GM21737 (cell line): ENCODE data around the gene ICAM3.
"Not testable (repeated sequence)": the region's sequence is repeated elsewhere in the genome, so short reads cannot be mapped to it uniquely, and the experiment has no call there.

Experiments
- ATAC-seq: cut with Tn5 transposase; IDR thresholded peaks from one replicate; pipeline ENCODE4 v1.9.1; 2021; ENCODE audit warnings: mild to moderate bottlenecking, moderate library complexity; ENCODE audit not compliant: unreplicated experiment

Gene ICAM3, protein sequence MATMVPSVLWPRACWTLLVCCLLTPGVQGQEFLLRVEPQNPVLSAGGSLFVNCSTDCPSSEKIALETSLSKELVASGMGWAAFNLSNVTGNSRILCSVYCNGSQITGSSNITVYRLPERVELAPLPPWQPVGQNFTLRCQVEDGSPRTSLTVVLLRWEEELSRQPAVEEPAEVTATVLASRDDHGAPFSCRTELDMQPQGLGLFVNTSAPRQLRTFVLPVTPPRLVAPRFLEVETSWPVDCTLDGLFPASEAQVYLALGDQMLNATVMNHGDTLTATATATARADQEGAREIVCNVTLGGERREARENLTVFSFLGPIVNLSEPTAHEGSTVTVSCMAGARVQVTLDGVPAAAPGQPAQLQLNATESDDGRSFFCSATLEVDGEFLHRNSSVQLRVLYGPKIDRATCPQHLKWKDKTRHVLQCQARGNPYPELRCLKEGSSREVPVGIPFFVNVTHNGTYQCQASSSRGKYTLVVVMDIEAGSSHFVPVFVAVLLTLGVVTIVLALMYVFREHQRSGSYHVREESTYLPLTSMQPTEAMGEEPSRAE

DNA sequence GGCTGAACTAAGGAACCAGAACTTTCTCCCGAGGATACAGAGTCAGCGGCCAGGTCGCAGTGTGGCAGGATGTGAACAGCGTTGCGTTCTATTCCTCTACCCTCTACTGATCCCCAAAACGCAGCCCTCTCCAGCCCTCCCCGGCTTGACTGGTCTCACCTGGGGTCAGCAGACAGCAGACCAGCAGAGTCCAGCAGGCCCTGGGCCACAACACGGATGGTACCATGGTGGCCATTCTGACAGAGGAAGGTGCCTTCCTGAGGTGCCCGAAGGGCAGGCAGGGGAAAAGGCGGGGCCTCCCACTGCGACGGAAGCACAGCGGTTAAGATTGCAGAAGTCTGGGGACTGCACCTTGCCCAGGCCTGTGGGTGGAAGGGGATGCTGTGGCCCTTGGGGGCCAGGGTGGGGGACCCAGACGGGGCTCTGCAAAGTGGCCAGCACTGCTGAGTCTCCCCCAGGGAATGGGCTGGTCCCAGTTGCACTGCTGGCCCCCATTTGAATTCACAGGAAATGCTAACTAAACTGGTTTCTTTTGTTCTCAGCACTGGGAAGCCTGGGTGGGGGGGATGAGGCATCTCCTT lies at the start of gene ICAM3:
Gene ICAM3, minus strand, starts transcription at position 245 of the 581 bp plus-strand sequence. Its CDS starts 10 bp downstream, at position 235.
- peak; percentile 72 for ATAC-seq

DNA sequence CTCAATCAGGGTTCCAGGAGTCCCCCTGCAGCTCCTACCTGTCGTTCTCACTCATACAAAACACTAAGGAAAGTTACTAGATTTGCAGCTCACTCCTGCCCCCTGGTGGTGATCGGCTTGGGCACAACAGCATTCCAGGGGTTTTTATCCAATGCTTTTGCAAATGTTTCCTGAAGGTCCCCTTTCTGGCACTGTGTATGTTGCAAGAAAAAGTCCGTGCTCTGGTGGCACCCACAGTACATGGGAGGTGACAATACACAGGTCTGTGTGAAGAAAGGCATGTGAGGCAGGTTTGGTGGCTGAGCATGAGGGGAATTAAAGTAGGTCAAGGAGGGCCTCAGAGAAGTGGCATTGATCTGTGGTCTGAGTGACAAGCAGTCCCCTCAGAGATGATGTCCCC lies 49.5 kb upstream of the ICAM3 start:
- ATAC-seq: no peak

DNA sequence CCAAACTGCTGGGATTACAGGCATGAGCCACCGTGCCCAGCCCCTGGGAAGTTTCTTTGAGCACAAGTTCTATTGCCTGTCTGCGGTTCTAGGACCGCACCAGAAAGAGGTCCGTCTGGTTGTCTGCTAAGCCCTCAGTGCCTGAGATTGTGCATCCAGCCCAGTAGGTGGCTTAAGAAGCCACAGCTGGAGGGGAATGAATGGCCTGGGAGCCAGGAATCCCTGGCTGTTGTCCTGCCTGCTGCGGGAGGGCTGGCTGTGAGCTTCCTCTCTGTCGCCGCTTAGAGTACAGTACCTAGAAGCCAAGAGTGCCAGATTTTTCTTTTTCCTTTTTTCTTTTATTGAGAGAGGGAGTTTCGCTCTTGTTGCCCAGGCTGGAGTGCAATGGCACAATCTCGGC lies 45.2 kb upstream of the ICAM3 start:
- no peak for ATAC-seq

DNA sequence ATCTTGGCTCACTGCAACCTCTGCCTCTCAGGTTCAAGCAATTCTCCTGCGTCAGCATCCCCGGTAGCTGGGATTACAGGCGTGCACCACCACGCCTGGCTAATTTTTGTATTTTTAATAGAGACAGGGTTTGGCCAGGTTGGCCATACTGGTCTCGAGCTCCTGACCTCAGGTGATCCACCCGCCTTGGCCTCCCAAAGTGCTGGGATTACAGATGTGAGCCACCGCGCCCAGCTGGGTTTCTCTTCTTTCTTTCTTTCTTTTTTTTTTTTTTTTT lies 43.7 kb upstream of the ICAM3 start:
- not testable (repeated sequence) for ATAC-seq

DNA sequence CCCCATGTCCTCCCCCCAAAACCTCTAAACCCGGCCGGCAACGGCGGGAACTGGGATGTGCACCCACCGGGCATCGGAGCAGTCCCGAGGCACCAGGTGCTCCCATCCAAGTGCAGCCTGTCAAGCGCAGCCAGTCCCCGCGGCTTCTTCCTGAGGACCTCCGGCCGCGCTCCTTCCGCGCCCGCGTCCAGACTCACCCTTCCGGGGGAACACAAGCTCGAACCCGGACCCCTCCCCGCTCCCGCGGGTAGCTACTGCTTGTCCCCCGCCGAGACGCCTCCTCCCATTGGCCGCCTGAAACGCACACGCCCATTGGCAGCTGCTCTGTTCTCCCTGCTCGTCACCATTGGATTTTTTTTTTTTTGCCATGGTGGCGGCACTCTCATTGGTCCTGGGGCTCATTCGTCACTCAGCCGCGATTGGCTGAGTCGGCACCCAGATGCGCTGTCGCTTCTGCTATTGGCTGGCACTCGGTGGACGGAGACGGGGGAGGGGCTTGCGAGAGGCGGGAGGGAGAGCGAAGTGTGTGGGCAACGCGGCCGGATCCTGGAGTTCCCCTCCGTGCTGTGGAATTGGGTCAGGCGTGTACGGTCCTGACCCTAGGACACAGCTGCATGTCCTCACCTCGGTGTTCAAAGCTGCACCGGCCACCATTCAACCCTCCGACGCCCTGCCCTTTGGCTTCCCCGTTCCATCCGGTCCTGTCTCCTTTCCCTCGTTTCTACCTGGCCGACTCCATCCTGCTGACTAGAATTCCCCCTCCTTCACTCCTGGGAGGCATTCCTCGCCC lies 41.1 kb upstream of the ICAM3 start, which contains the start of gene TYK2:
Gene TYK2, minus strand, starts transcription at position 260 of the 790 bp plus-strand sequence. CDS start 2,166 bp downstream, outside the sequence.
- ATAC-seq: peak; percentile 86

DNA sequence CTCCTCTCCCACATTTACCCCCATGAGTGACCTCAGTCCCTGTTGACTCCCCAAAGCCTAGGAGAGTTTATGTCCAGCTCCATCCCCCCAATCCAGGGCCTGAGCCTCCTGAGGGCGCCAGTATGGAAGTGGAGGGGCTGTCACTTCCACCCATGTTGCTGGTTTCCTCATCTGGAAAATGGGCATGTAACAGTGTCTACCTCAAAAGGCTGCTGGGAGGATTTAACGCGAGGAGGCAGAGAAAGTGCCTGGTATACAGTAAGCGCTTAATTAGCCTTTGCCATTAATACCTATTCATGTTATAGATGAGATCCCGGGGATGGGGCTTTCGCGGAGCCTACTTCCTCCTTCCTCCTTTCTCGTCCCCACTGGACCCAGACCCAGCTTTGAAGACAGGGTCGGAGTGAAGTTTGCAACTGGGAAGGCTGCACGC lies 40.5 kb upstream of the ICAM3 start:
- ATAC-seq: no peak

DNA sequence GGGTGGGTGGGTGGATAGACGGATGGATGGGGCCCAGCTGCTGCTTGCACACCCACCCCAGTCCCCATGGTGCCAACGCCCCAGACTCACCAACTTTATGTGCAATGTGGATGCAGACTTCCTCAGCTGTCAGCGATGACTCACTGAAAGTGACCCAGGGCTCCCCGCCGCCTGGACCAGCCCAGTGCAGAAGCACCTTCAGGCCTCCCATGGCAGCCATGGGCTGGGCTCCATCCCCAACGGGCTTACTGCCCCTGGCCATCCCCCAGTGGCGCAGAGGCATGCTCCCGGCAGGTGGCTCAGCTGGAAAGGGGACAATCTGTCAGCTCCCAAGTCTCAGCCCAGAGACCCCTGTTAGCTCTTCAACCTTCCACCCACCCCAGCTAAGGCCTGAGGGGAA lies 38.7 kb upstream of the ICAM3 start:
- ATAC-seq: no peak

DNA sequence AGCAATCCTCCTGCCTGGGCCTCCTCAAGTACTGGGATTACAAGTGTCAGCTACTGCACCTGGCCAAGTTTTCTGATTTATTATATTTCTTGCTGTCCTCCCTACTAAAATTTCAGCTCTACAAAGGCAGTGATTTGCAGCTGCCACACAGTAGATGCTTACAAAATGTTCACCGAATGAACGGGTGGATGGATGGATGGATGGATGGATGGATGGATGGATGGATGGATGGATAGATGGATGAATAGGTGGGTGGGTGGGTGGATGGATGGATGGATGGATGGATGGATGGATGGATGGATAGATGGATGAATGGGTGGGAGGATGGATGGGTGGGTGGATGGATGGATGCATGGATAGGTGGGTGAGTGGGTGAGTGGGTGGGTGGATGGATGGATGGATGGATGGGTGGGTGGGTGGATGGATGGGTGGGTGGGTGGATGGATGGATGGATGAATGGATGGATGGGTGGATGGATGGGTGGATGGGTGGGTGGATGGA lies 37.8 kb upstream of the ICAM3 start:
- ATAC-seq: not testable (repeated sequence)

DNA sequence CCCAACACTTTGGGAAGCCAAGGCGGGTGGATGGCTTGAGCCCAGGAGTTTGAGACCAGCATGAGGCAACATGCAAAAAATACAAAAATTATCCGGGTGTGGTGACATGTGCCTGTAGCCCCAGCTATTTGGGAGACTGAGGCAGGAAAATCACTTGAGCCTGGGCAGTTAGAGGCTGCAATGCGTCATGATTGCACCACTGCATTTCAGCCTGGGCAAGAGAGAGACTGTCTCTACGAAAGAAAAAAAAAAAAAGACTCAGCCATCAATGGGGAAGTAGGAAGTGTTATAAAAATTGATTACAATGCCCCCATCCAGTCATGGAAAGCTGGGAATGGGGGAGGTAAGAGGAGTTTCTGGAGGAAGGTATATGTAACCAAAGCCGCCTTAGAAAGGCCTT lies 35.5 kb upstream of the ICAM3 start:
- no peak for ATAC-seq

DNA sequence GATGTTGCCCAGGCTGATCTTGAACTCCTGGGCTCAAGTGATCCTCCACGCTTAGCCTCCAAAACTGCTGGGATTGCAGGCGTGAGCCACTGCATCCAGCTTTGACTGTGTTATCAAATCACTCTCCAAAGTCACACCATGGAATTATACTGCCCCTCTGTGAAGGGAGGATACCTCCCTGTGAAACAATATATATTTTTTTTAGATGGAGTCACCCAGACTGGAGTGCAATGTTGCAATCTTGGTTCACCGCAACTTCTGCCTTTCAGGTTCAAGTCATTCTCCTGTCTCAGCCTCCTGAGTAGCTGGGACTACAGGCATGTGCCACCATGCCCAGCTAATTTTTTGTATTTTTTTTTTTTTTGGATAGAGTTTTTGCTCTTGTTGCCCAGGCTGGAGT lies 33.3 kb upstream of the ICAM3 start:
- no peak for ATAC-seq

DNA sequence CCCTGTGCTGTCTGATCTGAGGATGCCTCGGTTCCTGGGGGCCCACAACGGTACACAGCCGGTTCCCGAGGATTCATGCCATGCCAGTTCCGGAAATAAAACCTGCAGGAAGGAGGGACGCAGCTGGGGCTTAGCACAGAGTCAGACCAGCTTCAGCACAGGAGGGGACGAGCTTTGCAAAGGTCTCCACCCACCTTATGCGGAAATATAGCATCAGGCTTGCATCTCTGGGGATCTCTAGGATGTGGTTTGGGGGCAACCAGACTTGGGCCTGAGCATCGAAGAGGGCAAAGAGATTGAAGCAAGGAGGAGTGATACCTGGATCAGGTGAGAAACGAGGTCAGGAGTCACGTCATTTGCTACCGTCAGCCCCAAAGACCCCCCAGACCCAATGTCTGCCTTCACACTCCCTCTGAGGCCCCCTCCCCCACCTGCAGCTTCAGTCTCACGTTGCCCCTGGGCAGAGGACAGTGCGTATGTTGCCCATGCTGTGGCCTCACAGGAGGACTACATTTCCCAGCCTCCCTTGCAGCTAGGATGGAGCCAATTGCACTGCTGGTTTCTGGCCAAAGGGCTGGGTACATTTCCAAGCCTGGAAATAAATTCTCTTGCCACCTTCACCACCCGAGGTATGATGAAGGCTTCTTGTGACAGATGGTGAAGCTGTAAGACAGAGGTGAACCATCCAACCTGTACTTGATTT lies 28.8 kb upstream of the ICAM3 start:
- ATAC-seq: no peak

DNA sequence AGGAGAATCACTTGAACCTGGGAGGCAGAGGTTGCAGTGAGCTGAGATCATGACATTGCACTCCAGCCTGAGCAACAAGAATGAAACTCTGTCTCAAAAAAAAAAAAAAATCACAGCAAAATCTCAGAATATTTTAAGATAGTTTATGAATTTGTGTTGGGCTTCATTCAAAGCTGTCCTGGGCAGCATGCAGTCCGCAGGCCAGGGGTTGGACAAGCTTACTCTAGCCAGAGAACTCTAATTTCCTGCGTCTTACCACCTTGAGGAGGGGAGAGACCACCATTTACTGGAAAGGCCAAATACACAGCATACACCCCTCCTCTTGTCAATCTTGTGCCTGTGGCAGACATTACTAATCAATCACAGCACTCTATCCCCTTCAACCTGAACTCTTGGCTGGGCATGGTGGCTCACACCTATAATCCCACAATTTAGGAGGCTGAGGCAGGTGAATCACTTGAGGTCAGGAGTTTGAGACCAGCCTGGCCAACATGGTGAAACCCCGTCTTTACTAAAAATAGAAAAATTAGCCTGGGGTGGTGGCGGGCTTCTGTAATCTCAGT lies 27.6 kb upstream of the ICAM3 start:
- ATAC-seq: not testable (repeated sequence)

DNA sequence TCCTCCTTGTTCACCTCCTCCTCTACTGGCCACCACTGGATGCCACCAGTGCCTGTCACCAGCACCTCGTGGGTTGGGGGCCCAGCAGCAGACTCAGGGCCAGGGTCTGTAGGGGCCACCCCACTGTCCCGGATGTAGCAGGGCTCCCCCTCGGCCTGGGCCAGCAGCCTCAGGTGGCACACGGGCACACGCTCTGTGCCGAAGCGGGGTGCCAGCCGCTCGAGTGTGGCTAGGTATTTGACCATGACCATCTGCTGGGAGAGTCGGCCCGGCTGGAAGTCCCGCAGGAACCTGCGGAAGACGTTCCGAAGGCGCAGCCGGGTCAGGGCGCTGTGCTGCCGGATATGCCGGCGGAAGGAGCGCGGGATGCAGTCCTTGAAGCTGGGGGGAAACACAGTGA lies 26.1 kb upstream of the ICAM3 start:
- no peak for ATAC-seq

DNA sequence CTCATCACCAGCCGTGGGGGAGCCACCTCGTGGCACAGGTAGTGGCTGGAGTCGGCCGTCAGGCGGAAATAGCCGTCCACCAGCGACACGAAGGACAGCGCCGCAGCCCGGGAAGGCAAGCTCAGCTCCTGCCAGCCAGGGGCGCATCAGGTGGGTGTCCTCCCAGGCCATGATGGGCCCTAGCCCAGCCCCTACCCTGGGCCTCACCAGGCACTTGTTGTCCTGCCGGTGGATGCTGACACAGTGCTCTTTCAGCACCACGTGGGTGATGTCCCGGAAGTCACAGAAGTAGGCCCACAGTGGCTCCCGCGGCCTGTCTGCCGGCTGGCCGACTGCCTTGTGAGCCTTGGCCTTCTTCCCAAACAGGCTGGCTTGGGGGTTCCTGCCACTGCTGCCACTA lies 25.2 kb upstream of the ICAM3 start:
- ATAC-seq: no peak

DNA sequence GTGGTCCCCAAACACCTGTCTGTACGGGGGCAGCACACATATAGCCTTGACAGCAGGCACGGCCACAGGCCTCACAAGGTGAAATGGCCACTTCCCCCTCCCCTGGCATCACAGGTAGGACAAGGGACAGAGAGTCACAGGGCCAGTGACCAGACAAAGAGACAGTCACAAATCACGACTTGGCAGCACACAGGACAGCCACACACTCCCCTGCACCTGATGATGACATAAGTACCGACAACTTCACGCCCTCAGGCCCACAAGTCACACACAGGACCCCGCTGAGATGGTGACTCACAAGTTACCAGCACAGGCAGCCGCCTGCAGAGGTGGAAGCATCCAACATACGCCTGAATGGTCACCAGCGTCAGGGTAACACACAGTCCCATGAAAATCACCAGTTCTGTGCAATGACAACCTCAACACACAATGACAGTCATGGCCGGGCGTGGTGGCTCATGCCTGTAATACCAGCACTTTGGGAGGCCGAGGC lies 24.4 kb upstream of the ICAM3 start:
- ATAC-seq: no peak

DNA sequence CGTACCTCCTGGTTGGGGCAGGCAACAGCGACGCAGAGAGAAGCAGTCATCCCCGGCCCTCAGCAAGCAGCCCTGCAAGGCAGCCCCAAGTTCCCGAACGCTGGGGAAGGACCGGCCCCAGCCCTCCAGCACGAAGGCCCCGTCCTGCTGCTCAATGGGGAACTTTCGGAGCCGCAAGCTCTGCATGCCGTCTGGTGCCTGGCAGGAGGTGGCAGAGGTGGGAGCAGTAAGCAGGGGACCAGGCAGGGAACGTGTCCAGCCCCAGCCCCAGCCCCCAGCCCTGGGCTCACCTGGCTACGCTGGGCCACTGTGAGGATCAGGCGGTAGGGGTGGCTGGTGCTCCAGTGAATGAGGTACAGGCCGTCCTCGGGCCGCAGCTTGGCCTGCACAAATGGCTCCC lies 22.8 kb upstream of the ICAM3 start:
- no peak for ATAC-seq

DNA sequence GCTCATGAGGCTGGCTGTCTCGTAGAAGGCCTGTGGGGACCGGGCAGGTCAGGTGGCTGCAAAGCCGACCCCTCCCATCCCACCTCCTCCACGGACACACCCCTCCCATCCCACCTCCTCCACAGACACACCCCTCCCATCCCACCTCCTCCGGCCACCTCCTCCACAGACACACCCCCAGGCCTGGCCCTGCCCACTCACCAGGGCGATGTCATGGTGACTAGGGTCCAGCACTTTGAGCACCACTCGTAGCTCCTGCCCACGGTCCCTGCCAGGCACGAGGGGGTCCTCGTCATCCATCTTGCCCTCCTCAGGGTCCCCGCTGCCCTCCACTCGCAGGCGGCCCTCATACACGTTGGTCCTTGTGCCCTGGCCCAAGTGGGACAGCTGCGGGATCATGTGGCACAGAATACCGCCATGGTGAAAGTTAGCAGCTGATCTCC lies 22.2 kb upstream of the ICAM3 start:
- no peak for ATAC-seq

DNA sequence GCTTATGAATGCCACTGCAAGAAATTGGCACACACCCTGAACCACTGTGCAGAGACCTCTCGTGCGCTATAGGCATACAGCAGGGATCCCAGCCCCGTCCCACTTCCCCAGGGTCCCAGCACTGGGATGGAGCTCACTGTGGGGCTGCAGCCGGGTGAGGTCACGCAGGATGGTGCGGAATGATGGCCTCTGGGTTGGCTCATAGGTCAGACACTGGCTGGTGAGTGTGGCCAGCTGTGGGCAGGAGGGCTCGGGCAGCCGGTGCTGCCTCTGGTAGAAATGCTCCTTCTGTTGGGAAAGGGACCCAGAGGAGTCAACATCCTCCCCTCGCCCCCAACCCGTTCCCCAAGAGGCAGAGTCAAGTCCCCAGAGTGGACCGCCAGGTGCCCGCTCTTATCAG lies 17.0 kb upstream of the ICAM3 start:
- ATAC-seq: no peak

DNA sequence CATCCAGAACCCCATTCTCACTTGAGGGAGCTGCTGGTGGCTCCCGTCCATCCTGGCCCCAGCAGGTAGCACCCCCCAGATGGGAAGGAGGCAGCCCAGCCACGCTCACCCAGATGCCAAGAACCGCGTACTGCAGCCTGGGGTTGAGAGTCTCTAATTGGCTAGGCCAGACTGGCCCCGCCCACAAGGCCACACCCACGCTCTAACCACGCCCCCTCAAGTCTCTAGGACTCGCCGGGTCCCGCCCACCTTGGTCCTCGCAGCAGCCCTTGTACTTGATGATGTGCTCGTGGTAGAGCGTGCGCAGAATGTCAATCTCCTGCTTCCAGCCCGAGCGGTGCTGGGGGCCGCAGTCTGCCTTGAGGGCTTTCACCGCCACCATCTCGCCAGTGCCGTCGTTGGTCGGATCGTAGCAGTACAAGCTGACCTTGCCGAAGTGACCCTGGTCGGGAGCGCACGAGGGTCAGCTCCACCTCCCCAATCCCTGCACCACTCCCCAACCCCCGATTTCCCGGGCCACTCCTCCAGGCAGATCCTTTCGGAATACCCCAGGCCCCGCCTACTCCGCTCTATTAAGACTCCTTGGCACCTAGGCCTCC lies 14.5 kb upstream of the ICAM3 start:
- no peak for ATAC-seq
